Ecto neural progenitor cell (in vitro differentiated cells): ENCODE measurements around the gene ULK2.
A peak's percentile ranks its signal among the peaks of the same experiment; 100 is the strongest.
"Not testable (repeated sequence)": the region's sequence is repeated elsewhere in the genome, so short reads cannot be mapped to it uniquely, and the experiment has no call there.

Experiments
- DNase-seq: peaks from one replicate; pipeline ENCODE4 v3.0.0-alpha.2; 2018; ENCODE audit warnings: low spot score

Gene ULK2

GRCh38 chr17:19867329-19868078 is at the start of gene ULK2:
Gene ULK2 (minus strand): TSS chr17:19867936. CDS start chr17:19867417, 519 bp downstream.
- DNase-seq: peak; percentile 86

- DNase-seq: no peak
Observed at GRCh38 chr17:19915245-19915978, 47.7 kb upstream of the ULK2 start.

GRCh38 chr17:19911033-19911432 is 43.3 kb upstream of the ULK2 start:
- DNase-seq: no peak

- DNase-seq: no peak
Observed at GRCh38 chr17:19909139-19909538, 41.4 kb upstream of the ULK2 start.

- no peak for DNase-seq
Observed at GRCh38 chr17:19905502-19905901, 37.8 kb upstream of the ULK2 start.

- no peak for DNase-seq
Observed at GRCh38 chr17:19904924-19905323, 37.2 kb upstream of the ULK2 start.

- no peak for DNase-seq
Observed at GRCh38 chr17:19904412-19904811, 36.7 kb upstream of the ULK2 start.

- no peak for DNase-seq
Observed at GRCh38 chr17:19900809-19901208, 33.1 kb upstream of the ULK2 start.

- DNase-seq: no peak
Observed at GRCh38 chr17:19897903-19898302, 30.2 kb upstream of the ULK2 start.

GRCh38 chr17:19897090-19897837 is 29.5 kb upstream of the ULK2 start:
- DNase-seq: no peak

GRCh38 chr17:19896679-19897078 is 28.9 kb upstream of the ULK2 start:
- DNase-seq: no peak

- DNase-seq: not testable (repeated sequence)
Observed at GRCh38 chr17:19890554-19890953, 22.8 kb upstream of the ULK2 start.

GRCh38 chr17:19890001-19890400 is 22.3 kb upstream of the ULK2 start:
- not testable (repeated sequence) for DNase-seq

- DNase-seq: no peak
Observed at GRCh38 chr17:19886116-19886515, 18.4 kb upstream of the ULK2 start.

GRCh38 chr17:19883537-19884215 is 15.9 kb upstream of the ULK2 start:
- no peak for DNase-seq

- no peak for DNase-seq
Observed at GRCh38 chr17:19880393-19880792, 12.7 kb upstream of the ULK2 start.

GRCh38 chr17:19877364-19877945 is 9.7 kb upstream of the ULK2 start:
- no peak for DNase-seq

- DNase-seq: no peak
Observed at GRCh38 chr17:19876529-19877161, 8.9 kb upstream of the ULK2 start.

- DNase-seq: no peak
Observed at GRCh38 chr17:19874256-19874655, 6.5 kb upstream of the ULK2 start.

- no peak for DNase-seq
Observed at GRCh38 chr17:19873346-19873745, 5.6 kb upstream of the ULK2 start.

GRCh38 chr17:19868079-19868395 is 301 bp upstream of the ULK2 start:
- no peak for DNase-seq

GRCh38 chr17:19867079-19867328 is 732 bp downstream of the ULK2 start:
- DNase-seq: peak; percentile 87
